MG63 (cell line): Measurements from ENCODE around the gene CYB5A. TPM values are rescaled to one million over a fixed set of nuclear protein-coding genes. Genes with fewer than 3 reads are reported as not detected.

ENCODE experiments used
- DNase-seq: peaks from one replicate; pipeline ENCODE4 v3.0.0-alpha.2; 2020
- H3K27me3 ChIP-seq: fragments of 250-450 bp; sonication (Bioruptor Pico); 2 replicates; pipeline ENCODE4 v1.5.1; 2020; ENCODE audit warnings: mild to moderate bottlenecking, moderate library complexity
- H3K36me3 ChIP-seq: fragments of 250-450 bp; sonication (Bioruptor Pico); 2 replicates; pipeline ENCODE4 v1.5.1; 2020; ENCODE audit warnings: mild to moderate bottlenecking, moderate library complexity
- H3K4me3 ChIP-seq: fragments of 250-450 bp; sonication (Bioruptor Pico); 2 replicates; pipeline ENCODE4 v1.5.1; 2020; ENCODE audit warnings: mild to moderate bottlenecking, moderate library complexity
- H3K9me3 ChIP-seq: fragments of 250-450 bp; sonication (Bioruptor Pico); 2 replicates; pipeline ENCODE4 v1.5.1; 2020; ENCODE audit warnings: mild to moderate bottlenecking, moderate library complexity
- total RNA-seq: library from RNA; depleted of rRNA; stranded (reverse); fragments of >200 nt; shearing (Covaris generic); gene quantifications from 2 replicates; pipeline ENCODE4 v1.2.3, GENCODE V29; 2014; ENCODE audit warnings: low replicate concordance

CYB5A gene
- total RNA-seq, 1 experiment from 2014 or later, result not detected

GRCh38 chr18:74241970-74242369, 49.8 kb downstream of the CYB5A start:
- Histone ChIP-seq H3K4me3 (no peak overlapping the region), H3K9me3 (no peaks in the 10 kb centered on the region), H3K36me3 (no peaks in the 10 kb centered on the region), H3K27me3 (peaks cover 2% of the 10 kb centered on the region)
- no peak for DNase-seq

- Histone ChIP-seq H3K4me3 (no peak overlapping the region), H3K36me3 (no peaks in the 10 kb centered on the region), H3K27me3 (peaks cover 2% of the 10 kb centered on the region), H3K9me3 (no peaks in the 10 kb centered on the region)
- DNase-seq, result no peak
Observed at GRCh38 chr18:74241426-74241825, 50.3 kb downstream of the CYB5A start.

GRCh38 chr18:74239567-74239966, 52.2 kb downstream of the CYB5A start:
- no peaks in the 10 kb centered on the region for H3K9me3 ChIP-seq
- H3K4me3 ChIP-seq, result no peak overlapping the region
- no peaks in the 10 kb centered on the region; the same call in 1 of the 2 replicates for H3K27me3 ChIP-seq
- no peak for DNase-seq
- no peaks in the 10 kb centered on the region for H3K36me3 ChIP-seq

GRCh38 chr18:74234326-74235171, 57.2 kb downstream of the CYB5A start:
- no peak for DNase-seq
- Histone ChIP-seq H3K4me3 (no peak overlapping the region), H3K36me3 (no peaks in the 10 kb centered on the region), H3K27me3 (no peaks in the 10 kb centered on the region; the same call in 1 of the 2 replicates), H3K9me3 (no peaks in the 10 kb centered on the region)

- H3K4me3 ChIP-seq, result no peak overlapping the region
- DNase-seq, result no peak
- no peaks in the 10 kb centered on the region for H3K9me3 ChIP-seq
- H3K27me3 ChIP-seq, result no peaks in the 10 kb centered on the region; the same call in 1 of the 2 replicates
- H3K36me3 ChIP-seq, result no peaks in the 10 kb centered on the region
Observed at GRCh38 chr18:74233933-74234325, 57.8 kb downstream of the CYB5A start.

GRCh38 chr18:74230922-74231714, 60.6 kb downstream of the CYB5A start:
- no peaks in the 10 kb centered on the region for H3K27me3 ChIP-seq
- H3K4me3 ChIP-seq, result no peak overlapping the region
- no peak for DNase-seq
- no peaks in the 10 kb centered on the region for H3K9me3 ChIP-seq
- no peaks in the 10 kb centered on the region for H3K36me3 ChIP-seq

GRCh38 chr18:74229891-74230290, 61.9 kb downstream of the CYB5A start:
- no peak for DNase-seq
- no peak overlapping the region for H3K4me3 ChIP-seq
- no peaks in the 10 kb centered on the region for H3K36me3 ChIP-seq
- no peaks in the 10 kb centered on the region for H3K9me3 ChIP-seq
- H3K27me3 ChIP-seq, result no peaks in the 10 kb centered on the region

GRCh38 chr18:74229005-74229404, 62.8 kb downstream of the CYB5A start:
- H3K9me3 ChIP-seq, result no peaks in the 10 kb centered on the region
- H3K4me3 ChIP-seq, result no peak overlapping the region
- no peaks in the 10 kb centered on the region for H3K27me3 ChIP-seq
- H3K36me3 ChIP-seq, result no peaks in the 10 kb centered on the region
- no peak for DNase-seq

- Histone ChIP-seq H3K36me3 (no peaks in the 10 kb centered on the region), H3K4me3 (no peak overlapping the region), H3K9me3 (no peaks in the 10 kb centered on the region), H3K27me3 (no peaks in the 10 kb centered on the region)
- no peak for DNase-seq
Observed at GRCh38 chr18:74228312-74228711, 63.5 kb downstream of the CYB5A start.

GRCh38 chr18:74226666-74227065, 65.1 kb downstream of the CYB5A start:
- no peaks in the 10 kb centered on the region for H3K9me3 ChIP-seq
- no peak for DNase-seq
- no peaks in the 10 kb centered on the region for H3K36me3 ChIP-seq
- no peak overlapping the region for H3K4me3 ChIP-seq
- H3K27me3 ChIP-seq, result no peaks in the 10 kb centered on the region

- H3K27me3 ChIP-seq, result no peaks in the 10 kb centered on the region
Observed at GRCh38 chr18:74226156-74226555, 65.6 kb downstream of the CYB5A start.

GRCh38 chr18:74225193-74225840, 66.4 kb downstream of the CYB5A start:
- H3K36me3 ChIP-seq, result no peaks in the 10 kb centered on the region
- no peak overlapping the region for H3K4me3 ChIP-seq
- no peaks in the 10 kb centered on the region for H3K9me3 ChIP-seq
- DNase-seq, result no peak
- no peaks in the 10 kb centered on the region for H3K27me3 ChIP-seq

More at GRCh38 chr18:74226156-74226555, 65.6 kb downstream of the CYB5A start:
- DNase-seq, result no peak
- Histone ChIP-seq H3K4me3 (no peak overlapping the region), H3K36me3 (no peaks in the 10 kb centered on the region), H3K9me3 (no peaks in the 10 kb centered on the region)

GRCh38 chr18:74222710-74223494, 68.9 kb downstream of the CYB5A start:
- Histone ChIP-seq H3K27me3 (no peaks in the 10 kb centered on the region), H3K9me3 (no peaks in the 10 kb centered on the region), H3K4me3 (no peak overlapping the region), H3K36me3 (no peaks in the 10 kb centered on the region)
- DNase-seq, result no peak

- Histone ChIP-seq H3K4me3 (no peak overlapping the region), H3K9me3 (no peaks in the 10 kb centered on the region), H3K36me3 (no peaks in the 10 kb centered on the region), H3K27me3 (no peaks in the 10 kb centered on the region)
- no peak for DNase-seq
Observed at GRCh38 chr18:74221081-74221480, 70.7 kb downstream of the CYB5A start.

GRCh38 chr18:74219056-74219455, 72.7 kb downstream of the CYB5A start:
- no peak for DNase-seq
- no peak overlapping the region for H3K4me3 ChIP-seq
- H3K27me3 ChIP-seq, result no peaks in the 10 kb centered on the region
- H3K36me3 ChIP-seq, result no peaks in the 10 kb centered on the region
- no peaks in the 10 kb centered on the region for H3K9me3 ChIP-seq

- H3K36me3 ChIP-seq, result no peaks in the 10 kb centered on the region
- H3K9me3 ChIP-seq, result no peaks in the 10 kb centered on the region
- DNase-seq, result no peak
- no peaks in the 10 kb centered on the region for H3K27me3 ChIP-seq
- H3K4me3 ChIP-seq, result no peak overlapping the region
Observed at GRCh38 chr18:74217476-74218143, 74.2 kb downstream of the CYB5A start.
